LNCaP clone FGC (cell line): ENCODE measurements around the gene KCNC3.

Source experiments
- DNase-seq: peaks from one replicate; pipeline ENCODE4 v3.0.0-alpha.2; 2011; ENCODE audit warnings: low read depth
- H3K4me3 ChIP-seq: 2 replicates; pipeline ENCODE4 v1.5.1; 2011; ENCODE audit warnings: mild to moderate bottlenecking, low read depth, low read length, control low read depth
- TF ChIP-seq, protein P1 (sequence below): IDR thresholded peaks from 2 replicates; pipeline ENCODE4 v1.5.1; 2012; ENCODE audit warnings: mild to moderate bottlenecking; ENCODE audit not compliant: control insufficient read depth, insufficient read depth; ENCODE audit errors: extremely low read depth

Gene KCNC3

DNA sequence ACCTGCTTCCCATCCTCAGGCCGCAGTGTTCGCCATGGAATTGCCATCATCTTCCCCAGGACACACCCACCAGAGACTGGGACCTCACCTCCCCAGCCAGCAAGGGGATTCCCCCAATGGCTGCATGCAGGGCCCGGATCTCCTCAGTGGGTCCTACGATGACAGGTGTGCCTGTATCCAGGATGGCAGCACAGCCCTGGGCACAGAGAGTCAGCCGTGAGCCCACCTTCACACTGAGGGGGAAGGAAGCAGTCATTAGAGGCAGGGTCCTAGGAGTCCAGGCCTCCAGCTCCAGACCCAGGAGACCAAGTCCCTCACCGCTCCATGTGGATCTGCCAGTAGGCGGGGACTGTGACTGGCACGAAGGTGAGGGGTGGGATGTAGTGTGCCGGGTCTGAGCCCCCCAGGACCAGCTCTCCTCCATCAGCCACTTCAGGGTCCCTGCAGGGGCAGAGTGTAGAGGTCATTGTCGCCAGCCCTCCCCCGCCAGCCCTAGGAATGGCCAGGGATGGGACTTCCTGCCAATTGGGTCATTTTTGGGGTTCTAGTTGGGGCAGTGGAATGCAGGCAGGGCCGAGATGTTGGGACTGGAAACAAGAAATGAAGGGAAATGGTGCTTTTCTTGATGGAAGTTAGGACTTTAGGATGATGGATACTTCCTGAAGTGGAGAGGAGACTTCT lies 5.7 kb upstream of the KCNC3 start:
- no peak overlapping the region for H3K4me3 ChIP-seq
- TF ChIP-seq, protein P1, sequence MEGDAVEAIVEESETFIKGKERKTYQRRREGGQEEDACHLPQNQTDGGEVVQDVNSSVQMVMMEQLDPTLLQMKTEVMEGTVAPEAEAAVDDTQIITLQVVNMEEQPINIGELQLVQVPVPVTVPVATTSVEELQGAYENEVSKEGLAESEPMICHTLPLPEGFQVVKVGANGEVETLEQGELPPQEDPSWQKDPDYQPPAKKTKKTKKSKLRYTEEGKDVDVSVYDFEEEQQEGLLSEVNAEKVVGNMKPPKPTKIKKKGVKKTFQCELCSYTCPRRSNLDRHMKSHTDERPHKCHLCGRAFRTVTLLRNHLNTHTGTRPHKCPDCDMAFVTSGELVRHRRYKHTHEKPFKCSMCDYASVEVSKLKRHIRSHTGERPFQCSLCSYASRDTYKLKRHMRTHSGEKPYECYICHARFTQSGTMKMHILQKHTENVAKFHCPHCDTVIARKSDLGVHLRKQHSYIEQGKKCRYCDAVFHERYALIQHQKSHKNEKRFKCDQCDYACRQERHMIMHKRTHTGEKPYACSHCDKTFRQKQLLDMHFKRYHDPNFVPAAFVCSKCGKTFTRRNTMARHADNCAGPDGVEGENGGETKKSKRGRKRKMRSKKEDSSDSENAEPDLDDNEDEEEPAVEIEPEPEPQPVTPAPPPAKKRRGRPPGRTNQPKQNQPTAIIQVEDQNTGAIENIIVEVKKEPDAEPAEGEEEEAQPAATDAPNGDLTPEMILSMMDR = no peak

DNA sequence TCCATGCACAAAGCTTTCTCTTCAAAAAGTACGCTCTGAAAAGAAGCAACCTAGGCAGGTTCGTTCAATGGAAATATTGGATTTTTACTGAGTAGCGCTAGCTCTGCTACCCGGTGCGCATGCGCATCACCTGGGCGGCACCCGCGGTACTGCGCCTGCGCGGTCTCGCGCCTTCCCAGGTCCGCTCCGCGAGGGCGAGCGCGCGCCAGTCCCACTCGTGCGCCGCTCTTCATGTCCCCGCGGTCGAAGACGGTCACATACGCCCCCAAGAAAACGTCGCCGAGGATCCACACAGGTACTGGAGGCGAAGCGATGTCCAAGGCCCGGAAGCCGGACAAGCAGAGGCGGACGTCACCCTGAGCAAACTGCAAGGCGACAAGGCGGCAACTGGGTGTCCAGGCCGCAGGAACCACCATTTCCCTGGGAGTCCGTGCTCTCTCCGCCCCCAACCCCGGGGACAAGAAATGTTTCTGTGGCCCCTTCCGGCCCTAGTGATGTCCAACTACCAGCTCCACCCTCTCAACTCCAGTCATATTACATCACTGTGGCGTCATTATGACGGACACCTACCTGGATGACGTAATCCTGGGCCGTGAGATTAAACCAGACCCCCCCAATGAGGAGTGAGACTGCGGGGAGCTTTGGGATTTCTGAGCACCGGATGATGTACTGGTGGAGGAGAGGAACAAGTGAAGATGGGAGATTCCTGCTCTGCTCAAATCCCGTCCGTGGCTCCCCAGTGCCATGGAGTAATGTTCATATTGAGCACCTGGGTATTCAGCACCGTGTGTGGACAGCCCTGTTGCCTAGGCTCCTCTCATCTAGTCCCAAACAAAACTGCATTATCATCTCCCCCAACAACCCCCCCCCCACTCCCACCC lies 4.8 kb upstream of the KCNC3 start:
- peak overlapping the region; percentile 57 for H3K4me3 ChIP-seq
- DNase-seq = peak; percentile 15
- TF ChIP-seq, protein P1 = no peak

More for the DNA sequence above, 5.7 kb upstream of the KCNC3 start:
- DNase-seq = no peak

DNA sequence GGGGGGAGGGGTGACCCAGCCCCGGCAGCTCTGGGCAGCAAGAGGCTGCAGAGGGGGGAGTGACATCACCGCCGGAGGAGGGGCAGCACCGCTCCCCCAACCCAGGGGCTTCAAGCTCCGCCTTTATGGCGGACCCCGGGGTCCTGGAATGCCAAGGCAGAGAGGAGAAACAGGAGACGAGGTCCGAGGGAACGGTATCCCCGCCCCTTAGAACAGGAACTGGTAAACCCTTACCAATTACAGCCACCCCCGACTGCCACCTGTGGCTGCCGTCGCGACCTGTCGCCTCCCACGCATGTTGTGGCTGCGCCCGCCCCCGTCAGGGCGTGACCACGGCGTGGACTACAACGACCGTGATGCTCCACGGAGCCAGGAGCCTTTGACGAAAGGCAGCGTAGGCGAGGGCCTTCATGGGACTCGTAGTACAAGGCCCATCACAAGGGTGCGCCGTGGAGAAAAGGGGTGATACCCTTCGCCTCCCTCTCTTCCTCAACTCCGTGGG lies 4.1 kb upstream of the KCNC3 start:
- TF ChIP-seq, protein P1 = no peak
- peak; percentile 91 for DNase-seq

DNA sequence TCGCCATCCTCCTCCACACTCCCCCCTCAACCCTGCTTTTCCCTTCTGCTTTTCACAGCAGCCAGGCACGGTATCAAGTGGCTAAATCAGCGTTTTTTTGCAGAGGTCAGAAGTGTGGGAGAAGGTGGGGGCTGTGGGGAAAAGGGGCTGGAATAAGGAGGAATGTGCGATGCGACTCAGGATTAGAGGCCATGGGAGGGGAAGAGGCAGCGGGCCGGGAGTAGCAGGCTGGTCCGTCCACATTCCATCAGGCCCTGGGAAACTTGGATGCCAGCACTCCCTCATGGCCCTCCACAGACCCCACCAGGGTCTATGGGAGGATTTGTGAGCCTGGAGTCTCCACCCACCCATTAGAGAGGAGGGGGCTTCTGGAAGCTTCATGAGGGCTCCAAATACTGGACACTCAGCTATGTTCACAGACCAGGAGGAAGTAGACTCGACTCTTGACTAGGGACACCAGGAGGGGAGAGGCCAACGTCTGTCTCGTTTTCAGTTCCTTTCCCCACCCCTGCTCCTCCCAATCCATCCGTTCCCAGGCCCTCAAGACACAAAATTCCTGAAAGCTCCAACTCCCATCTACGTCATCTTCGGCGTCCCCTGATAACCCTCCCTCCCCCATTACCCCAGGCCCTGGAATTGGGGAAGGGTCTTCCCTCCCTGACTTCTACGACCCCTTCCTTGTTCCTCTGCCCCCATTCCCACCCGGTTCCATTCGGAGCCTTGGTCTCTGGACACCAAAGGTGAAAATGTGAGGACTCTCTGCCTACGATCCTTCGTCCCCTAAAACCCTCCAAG lies 3.3 kb upstream of the KCNC3 start:
- DNase-seq = no peak
- TF ChIP-seq, protein P1 = no peak
- peak overlapping the region; percentile 57; the same call in 1 of the 2 replicates for H3K4me3 ChIP-seq

More for the DNA sequence above, 4.1 kb upstream of the KCNC3 start:
- H3K4me3 ChIP-seq = peak overlapping the region; percentile 57

GRCh38 chr19:50331994-50332243 lies 2.7 kb upstream of the KCNC3 start:
- TF ChIP-seq, protein P1 = no peak
- H3K4me3 ChIP-seq = no peak overlapping the region

DNA sequence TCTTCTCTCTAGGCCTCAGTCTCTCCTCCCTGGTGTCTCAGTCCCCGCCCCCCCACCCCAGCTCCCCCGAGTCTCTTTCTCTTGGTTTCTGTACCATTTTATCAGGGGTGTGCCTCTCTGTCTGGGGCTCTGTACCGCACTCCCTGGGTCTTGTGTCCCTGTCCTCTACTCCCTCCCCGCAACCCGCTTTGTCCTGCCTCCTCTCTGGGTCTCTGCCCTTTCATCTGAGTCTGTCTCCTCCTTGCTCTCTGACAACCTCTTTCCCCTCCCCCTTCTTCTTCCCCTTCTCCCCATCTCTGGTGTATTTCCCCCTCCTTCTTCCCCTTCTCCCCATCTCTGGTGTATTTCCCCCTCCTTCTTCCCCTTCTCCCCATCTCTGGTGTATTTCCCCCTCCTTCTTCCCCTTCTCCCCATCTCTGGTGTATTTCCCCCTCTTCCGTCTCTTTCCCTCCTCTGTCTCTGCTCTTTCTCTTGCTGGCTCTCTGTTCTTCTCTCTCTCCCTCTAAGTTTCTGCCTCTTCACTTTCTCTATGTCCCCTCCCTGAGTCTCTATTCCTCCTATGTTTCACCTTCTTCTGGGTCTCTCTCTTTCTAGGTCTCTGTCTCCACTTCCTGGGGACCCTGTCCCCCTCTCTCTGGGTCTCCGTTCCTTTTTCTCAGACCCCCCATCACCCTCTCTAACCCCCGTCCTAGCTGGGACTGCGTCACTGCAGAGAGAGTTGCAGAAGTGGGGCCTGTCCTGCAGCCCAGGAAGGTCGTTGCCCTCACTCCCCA lies 2.2 kb upstream of the KCNC3 start:
- no peak overlapping the region for H3K4me3 ChIP-seq
- no peak for DNase-seq
- TF ChIP-seq, protein P1 = no peak

More at GRCh38 chr19:50331994-50332243, 2.7 kb upstream of the KCNC3 start:
- DNase-seq = no peak
